Brain microvascular endothelial cell (primary cell): ENCODE results near the gene ARHGEF7.

Experiments used
- DNase-seq: peaks from one replicate; pipeline ENCODE4 v3.0.0-alpha.2; 2020
- H3K27ac ChIP-seq: fragments of 250-450 bp; sonication (Bioruptor Pico); 2 replicates; pipeline ENCODE4 v1.5.1; 2020; ENCODE audit warnings: mild to moderate bottlenecking, moderate library complexity
- H3K27me3 ChIP-seq: fragments of 250-450 bp; sonication (Bioruptor Pico); replicated peaks from 2 replicates; pipeline ENCODE4 v1.5.1; 2020; ENCODE audit warnings: mild to moderate bottlenecking
- H3K36me3 ChIP-seq: fragments of 250-450 bp; sonication (Bioruptor Pico); replicated peaks from 2 replicates; pipeline ENCODE4 v1.5.1; 2020; ENCODE audit warnings: mild to moderate bottlenecking
- H3K4me3 ChIP-seq: 2 replicates; pipeline ENCODE4 v1.5.1; 2011; ENCODE audit warnings: low read depth, mild to moderate bottlenecking, control low read depth, low read length, moderate library complexity
- in situ Hi-C: cut with HindIII; loops from 2 replicates; pipeline ENCODE4 v1.10.0; 2017; ENCODE audit warnings: low sequenced_read_pairs, low pct_ligation_motif_present
- TF ChIP-seq, protein P1 (sequence below): IDR thresholded peaks from 2 replicates; pipeline ENCODE4 v1.5.1; 2011; ENCODE audit warnings: low read depth, mild to moderate bottlenecking, moderate library complexity, low read length, control low read depth, inconsistent platforms; ENCODE audit errors: missing control alignments

The ARHGEF7 gene

DNA sequence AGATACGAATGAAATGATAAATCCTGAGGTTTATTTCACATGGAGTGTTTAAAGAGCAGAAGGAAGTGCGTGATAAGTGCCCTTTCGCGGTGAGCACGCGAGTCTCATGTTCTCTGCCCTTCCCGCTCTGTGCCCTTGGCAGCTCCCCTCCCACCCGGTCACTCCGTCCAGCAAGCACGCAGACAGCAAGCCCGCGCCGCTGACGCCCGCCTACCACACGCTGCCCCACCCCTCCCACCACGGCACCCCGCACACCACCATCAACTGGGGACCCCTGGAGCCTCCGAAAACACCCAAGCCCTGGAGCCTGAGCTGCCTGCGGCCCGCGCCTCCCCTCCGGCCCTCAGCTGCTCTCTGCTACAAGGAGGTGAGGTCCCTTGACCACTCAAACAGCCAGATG, 167.9 kb downstream of the ARHGEF7 start:
- Histone ChIP-seq H3K4me3 (no peak overlapping the region), H3K27ac (peak overlapping the region; percentile 96), H3K27me3 (no peaks in the 10 kb centered on the region), H3K36me3 (peaks cover 43% of the 10 kb centered on the region)
- no peak for DNase-seq
- in situ Hi-C loops, result no loop called here
- TF ChIP-seq, protein P1, sequence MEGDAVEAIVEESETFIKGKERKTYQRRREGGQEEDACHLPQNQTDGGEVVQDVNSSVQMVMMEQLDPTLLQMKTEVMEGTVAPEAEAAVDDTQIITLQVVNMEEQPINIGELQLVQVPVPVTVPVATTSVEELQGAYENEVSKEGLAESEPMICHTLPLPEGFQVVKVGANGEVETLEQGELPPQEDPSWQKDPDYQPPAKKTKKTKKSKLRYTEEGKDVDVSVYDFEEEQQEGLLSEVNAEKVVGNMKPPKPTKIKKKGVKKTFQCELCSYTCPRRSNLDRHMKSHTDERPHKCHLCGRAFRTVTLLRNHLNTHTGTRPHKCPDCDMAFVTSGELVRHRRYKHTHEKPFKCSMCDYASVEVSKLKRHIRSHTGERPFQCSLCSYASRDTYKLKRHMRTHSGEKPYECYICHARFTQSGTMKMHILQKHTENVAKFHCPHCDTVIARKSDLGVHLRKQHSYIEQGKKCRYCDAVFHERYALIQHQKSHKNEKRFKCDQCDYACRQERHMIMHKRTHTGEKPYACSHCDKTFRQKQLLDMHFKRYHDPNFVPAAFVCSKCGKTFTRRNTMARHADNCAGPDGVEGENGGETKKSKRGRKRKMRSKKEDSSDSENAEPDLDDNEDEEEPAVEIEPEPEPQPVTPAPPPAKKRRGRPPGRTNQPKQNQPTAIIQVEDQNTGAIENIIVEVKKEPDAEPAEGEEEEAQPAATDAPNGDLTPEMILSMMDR, result no peak

DNA sequence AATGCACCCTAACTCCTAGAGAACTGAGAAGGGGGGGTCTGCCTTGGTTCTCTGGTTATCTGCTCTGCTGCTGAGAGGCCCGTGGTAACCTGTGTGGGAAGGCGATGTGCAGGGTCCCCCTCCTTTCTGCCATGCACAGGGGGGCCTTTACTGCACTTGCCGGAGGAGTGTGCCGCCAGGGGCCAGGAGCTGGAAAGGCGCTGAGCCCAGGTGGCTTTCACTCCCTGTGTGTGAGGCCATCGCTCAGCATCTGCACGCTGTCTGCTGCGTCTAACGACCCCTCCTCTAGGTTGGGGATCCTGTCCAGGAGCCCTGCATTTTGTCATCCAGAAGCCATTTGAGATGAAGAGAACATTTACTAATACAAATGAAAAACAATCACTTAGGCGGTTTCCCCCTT, 168.3 kb downstream of the ARHGEF7 start:
- H3K4me3 ChIP-seq, result no peak overlapping the region
- H3K27me3 ChIP-seq, result no peaks in the 10 kb centered on the region
- H3K36me3 ChIP-seq, result peaks cover 43% of the 10 kb centered on the region
- H3K27ac ChIP-seq, result no peak overlapping the region
- in situ Hi-C loops, result no loop called here
- no peak for DNase-seq
- TF ChIP-seq, protein P1, result no peak

DNA sequence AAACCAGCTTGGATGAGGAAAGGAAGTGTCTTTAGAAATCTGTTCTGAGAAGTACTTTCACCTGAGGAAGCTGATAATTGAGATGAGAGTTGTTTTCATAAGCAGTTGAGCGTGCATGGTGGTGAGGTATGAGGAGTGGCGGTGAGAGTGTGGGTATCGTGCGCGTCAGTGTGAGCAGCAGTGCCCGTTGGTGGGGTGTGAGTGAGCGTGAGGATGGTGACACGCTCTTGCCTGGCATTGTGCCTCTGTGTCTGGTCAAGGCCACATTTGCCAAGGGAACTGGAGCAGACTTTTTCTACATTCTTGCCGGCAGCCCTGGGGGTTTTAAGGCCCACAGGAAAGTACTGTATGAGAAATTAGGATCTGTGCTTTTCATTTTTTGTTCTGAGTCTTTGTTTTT, 168.9 kb downstream of the ARHGEF7 start:
- Histone ChIP-seq H3K27ac (no peak overlapping the region), H3K4me3 (no peak overlapping the region), H3K27me3 (no peaks in the 10 kb centered on the region), H3K36me3 (peaks cover 41% of the 10 kb centered on the region)
- no peak for DNase-seq
- in situ Hi-C loops, result no loop called here
- TF ChIP-seq, protein P1, result no peak

DNA sequence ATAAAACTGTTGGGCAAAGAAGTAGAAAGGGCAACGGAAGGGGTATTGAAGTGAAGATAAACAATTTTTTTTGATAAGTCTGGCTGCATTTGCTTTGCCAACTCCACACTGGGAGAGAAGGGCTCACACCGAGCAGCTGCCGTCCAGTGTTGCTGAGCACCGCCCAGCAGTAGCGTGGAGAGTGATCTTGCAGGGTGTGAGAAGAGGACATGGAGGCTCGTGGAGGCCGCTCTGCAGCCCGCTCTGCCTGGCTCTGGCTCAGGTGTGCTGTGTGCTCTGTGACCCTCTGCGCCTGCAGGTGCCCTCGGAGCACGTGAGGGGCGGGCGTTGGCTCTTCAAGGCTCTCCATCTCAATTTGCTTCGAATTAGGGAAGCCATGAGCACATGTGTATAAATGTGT, 169.5 kb downstream of the ARHGEF7 start:
- in situ Hi-C loops, result no loop called here
- DNase-seq, result no peak
- no peak overlapping the region for H3K4me3 ChIP-seq
- TF ChIP-seq, protein P1, result no peak
- H3K27ac ChIP-seq, result no peak overlapping the region
- no peaks in the 10 kb centered on the region for H3K27me3 ChIP-seq
- H3K36me3 ChIP-seq, result peaks cover 44% of the 10 kb centered on the region

DNA sequence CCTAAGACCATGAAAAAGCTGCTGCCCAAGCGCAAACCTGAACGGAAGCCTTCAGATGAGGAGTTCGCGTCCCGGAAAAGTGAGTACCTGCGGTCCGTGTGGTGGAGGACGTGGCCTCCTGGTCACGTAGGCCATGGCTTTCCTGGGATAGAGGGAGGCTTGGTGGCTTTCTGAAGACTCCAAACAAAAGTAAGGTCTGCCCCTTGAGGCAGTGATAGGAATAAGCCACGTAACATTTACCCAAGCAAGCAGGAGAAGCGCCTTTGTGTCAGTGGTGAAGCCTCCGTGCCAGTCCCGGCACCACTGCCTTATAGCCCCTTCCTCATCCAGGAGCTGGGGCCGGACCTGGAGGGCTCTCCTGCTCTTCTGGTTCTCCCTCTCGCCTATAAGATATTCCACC, 171.1 kb downstream of the ARHGEF7 start:
- Histone ChIP-seq H3K27me3 (no peaks in the 10 kb centered on the region), H3K36me3 (peaks cover 47% of the 10 kb centered on the region), H3K27ac (no peak overlapping the region), H3K4me3 (no peak overlapping the region)
- DNase-seq, result no peak
- in situ Hi-C loops, result no loop called here
- TF ChIP-seq, protein P1, result peak; percentile 3

DNA sequence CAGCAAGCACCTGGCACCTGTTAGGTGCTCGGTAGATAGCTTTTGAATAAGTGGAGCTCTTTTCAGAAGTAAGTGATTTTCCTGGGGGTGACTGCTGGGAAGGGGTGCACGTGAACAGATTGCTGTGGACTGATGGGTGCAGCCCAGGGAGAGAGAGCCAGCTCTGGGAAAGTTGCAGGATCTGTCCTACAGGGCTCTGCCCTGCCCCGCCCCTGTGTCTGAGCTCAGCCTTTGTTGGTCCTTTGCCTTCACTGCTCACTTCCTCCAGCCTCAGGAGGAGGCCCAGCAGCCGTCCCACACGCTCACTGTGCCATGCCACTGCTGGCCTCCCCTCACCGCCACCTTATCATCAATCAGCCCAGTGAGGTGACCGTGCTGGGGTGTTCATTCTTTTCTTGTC, 171.6 kb downstream of the ARHGEF7 start:
- TF ChIP-seq, protein P1, result no peak
- DNase-seq, result no peak
- Histone ChIP-seq H3K27me3 (no peaks in the 10 kb centered on the region), H3K27ac (no peak overlapping the region), H3K4me3 (no peak overlapping the region), H3K36me3 (peaks cover 51% of the 10 kb centered on the region)
- in situ Hi-C loops, result no loop called here
